ENCODE results near the gene TGFBI.

TGFBI gene

DNA sequence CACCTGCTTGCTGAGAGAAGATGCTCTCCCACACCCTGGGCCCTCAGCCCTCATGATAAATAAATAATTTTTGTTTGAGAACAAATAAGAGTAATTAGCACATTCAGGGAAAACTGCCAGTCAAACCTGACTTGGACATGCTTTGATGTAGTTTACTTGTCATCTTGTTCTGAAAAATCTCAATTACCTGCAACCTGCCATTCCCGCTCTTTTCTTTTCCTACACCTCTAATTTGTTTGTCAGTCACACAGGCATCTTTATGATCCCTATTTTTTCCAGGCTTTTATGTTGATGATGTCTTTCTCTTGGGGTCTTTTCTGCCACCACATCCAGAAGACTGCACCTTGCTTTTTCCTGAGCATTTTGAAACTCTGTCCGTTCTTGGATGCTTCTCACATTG, 28.6 kb upstream of the TGFBI start:
- Histone ChIP-seq H3K36me3 (ENCODE audit: control insufficient read depth in 5 of 5, insufficient read depth in 5 of 5, low read length in 5 of 5) (no peaks in the 10 kb centered on the region), H3K4me3 (ENCODE audit: low read depth in 1 of 5, low read length in 5 of 5) (no peak overlapping the region), H3K27me3 (ENCODE audit: control insufficient read depth in 5 of 5, insufficient read depth in 4 of 5, low read length in 5 of 5) (peaks cover 0 to 11% (median 0%) of the 10 kb centered on the region in 5 donors), H3K27ac (ENCODE audit: low read depth, low read length) (no peak overlapping the region), H3K4me1 (ENCODE audit: control insufficient read depth in 5 of 5, insufficient read depth in 5 of 5, low read length in 5 of 5) (peaks cover 0 to 19% (median 10%) of the 10 kb centered on the region in 5 donors), H3K9ac (ENCODE audit: low read length in 5 of 5) (no peak overlapping the region), H3K9me3 (ENCODE audit: control insufficient read depth in 5 of 5, low read length in 5 of 5) (no peaks in the 10 kb centered on the region)

DNA sequence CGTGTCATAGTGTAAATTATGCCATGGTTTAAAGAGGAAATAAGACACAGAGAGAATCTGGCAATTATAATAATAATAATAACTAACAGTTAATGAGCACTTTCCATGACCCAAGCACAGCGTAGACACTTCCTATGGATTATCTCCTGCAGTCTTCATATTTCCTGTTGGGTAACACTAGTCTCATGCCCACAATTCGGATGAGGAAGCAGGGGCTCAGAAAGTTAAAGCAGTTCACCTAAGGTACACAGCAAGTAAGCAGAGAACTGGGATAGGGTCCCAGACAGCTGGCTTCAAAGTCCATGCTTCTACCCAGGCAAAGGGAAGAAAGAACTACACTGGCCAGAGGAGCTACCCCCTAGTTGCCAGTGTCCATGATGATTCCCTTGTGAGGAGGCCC, 27.9 kb upstream of the TGFBI start:
- Histone ChIP-seq H3K4me3 (ENCODE audit: low read depth in 1 of 5, low read length in 5 of 5) (no peak overlapping the region), H3K9ac (ENCODE audit: low read length in 5 of 5) (no peak overlapping the region), H3K27me3 (ENCODE audit: control insufficient read depth in 5 of 5, insufficient read depth in 4 of 5, low read length in 5 of 5) (peaks cover 0 to 14% (median 0%) of the 10 kb centered on the region in 5 donors), H3K27ac (ENCODE audit: low read depth, low read length) (no peak overlapping the region), H3K36me3 (ENCODE audit: control insufficient read depth in 5 of 5, insufficient read depth in 5 of 5, low read length in 5 of 5) (no peaks in the 10 kb centered on the region), H3K4me1 (ENCODE audit: control insufficient read depth in 5 of 5, insufficient read depth in 5 of 5, low read length in 5 of 5) (peaks cover 0 to 18% (median 10%) of the 10 kb centered on the region in 5 donors), H3K9me3 (ENCODE audit: control insufficient read depth in 5 of 5, low read length in 5 of 5) (no peaks in the 10 kb centered on the region)

DNA sequence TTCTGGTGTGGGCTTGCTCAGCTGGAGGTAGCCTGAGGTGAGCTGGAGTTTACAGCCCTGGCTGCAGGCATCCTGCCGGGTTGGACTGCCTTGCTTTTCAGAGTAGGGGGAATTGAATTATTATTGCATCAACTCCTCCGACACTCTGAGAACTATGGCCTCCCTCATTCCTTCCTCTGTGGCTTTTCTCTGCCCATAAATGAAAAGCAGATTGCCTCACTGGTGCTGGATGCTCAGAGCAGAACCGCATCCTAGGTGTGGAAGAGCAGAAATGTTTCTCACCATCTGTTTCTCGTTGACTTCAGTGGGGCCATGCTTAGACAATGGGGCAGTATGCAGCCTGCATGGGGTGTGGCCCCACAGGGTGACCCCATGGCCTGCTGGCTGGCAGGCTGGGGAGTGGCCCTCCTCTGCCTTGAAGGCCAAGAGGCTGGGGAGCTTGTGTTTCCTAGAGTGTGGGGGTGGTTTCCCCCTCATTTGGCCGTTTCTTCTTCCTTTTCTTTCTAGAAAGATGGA, 27.3 kb upstream of the TGFBI start:
- no peak overlapping the region for H3K9ac ChIP-seq (ENCODE audit: low read length in 5 of 5)
- no peak overlapping the region for H3K27ac ChIP-seq (ENCODE audit: low read depth, low read length)
- H3K9me3 ChIP-seq (ENCODE audit: control insufficient read depth in 5 of 5, low read length in 5 of 5) = no peaks in the 10 kb centered on the region
- peaks cover 0 to 12% (median 10%) of the 10 kb centered on the region in 5 donors for H3K4me1 ChIP-seq (ENCODE audit: control insufficient read depth in 5 of 5, insufficient read depth in 5 of 5, low read length in 5 of 5)
- H3K27me3 ChIP-seq (ENCODE audit: control insufficient read depth in 5 of 5, insufficient read depth in 4 of 5, low read length in 5 of 5) = peaks cover 0 to 10% (median 0%) of the 10 kb centered on the region in 5 donors
- H3K4me3 ChIP-seq (ENCODE audit: low read depth in 1 of 5, low read length in 5 of 5) = no peak overlapping the region
- no peaks in the 10 kb centered on the region for H3K36me3 ChIP-seq (ENCODE audit: control insufficient read depth in 5 of 5, insufficient read depth in 5 of 5, low read length in 5 of 5)

DNA sequence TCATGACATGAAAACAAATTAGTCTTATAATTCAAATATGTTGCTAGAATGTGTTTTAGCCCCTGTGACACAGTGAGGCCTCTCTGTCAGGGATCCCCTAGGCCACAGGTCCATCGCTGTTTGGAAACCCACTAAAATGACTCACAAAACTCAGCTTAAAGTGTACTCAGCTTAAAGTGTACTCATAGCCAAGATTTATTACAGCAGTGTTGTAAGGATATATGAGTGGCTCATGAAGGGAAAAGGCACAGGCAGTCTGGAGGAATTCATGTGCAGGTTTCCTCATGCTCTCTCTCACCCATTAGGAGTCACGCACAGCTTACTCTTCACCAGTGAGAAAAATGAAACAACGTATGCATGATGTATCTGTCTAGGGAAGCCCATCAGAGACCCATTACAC, 24.4 kb upstream of the TGFBI start:
- H3K4me3 ChIP-seq (ENCODE audit: low read depth in 1 of 5, low read length in 5 of 5) = no peak overlapping the region
- H3K36me3 ChIP-seq (ENCODE audit: control insufficient read depth in 5 of 5, insufficient read depth in 5 of 5, low read length in 5 of 5) = no peaks in the 10 kb centered on the region
- H3K4me1 ChIP-seq (ENCODE audit: control insufficient read depth in 5 of 5, insufficient read depth in 5 of 5, low read length in 5 of 5) = peaks cover 0 to 15% (median 11%) of the 10 kb centered on the region in 5 donors
- H3K27ac ChIP-seq (ENCODE audit: low read depth, low read length) = no peak overlapping the region
- H3K9ac ChIP-seq (ENCODE audit: low read length in 5 of 5) = no peak overlapping the region
- no peaks in the 10 kb centered on the region for H3K9me3 ChIP-seq (ENCODE audit: control insufficient read depth in 5 of 5, low read length in 5 of 5)
- peaks cover 0 to 7% (median 0%) of the 10 kb centered on the region in 5 donors for H3K27me3 ChIP-seq (ENCODE audit: control insufficient read depth in 5 of 5, insufficient read depth in 4 of 5, low read length in 5 of 5)

GRCh38 chr5:136005476-136005875, 23.3 kb upstream of the TGFBI start:
- no peak overlapping the region for H3K27ac ChIP-seq (ENCODE audit: low read depth, low read length)
- no peaks in the 10 kb centered on the region for H3K36me3 ChIP-seq (ENCODE audit: control insufficient read depth in 5 of 5, insufficient read depth in 5 of 5, low read length in 5 of 5)
- H3K4me3 ChIP-seq (ENCODE audit: low read depth in 1 of 5, low read length in 5 of 5) = no peak overlapping the region
- H3K27me3 ChIP-seq (ENCODE audit: control insufficient read depth in 5 of 5, insufficient read depth in 4 of 5, low read length in 5 of 5) = peaks cover 0 to 7% (median 0%) of the 10 kb centered on the region in 5 donors
- H3K4me1 ChIP-seq (ENCODE audit: control insufficient read depth in 5 of 5, insufficient read depth in 5 of 5, low read length in 5 of 5) = peaks cover 0 to 15% (median 7%) of the 10 kb centered on the region in 5 donors
- no peak overlapping the region for H3K9ac ChIP-seq (ENCODE audit: low read length in 5 of 5)
- H3K9me3 ChIP-seq (ENCODE audit: control insufficient read depth in 5 of 5, low read length in 5 of 5) = no peaks in the 10 kb centered on the region

- peaks cover 0 to 13% (median 6%) of the 10 kb centered on the region in 5 donors for H3K4me1 ChIP-seq (ENCODE audit: control insufficient read depth in 5 of 5, insufficient read depth in 5 of 5, low read length in 5 of 5)
- H3K27me3 ChIP-seq (ENCODE audit: control insufficient read depth in 5 of 5, insufficient read depth in 4 of 5, low read length in 5 of 5) = peaks cover 0 to 7% (median 0%) of the 10 kb centered on the region in 5 donors
- H3K4me3 ChIP-seq (ENCODE audit: low read depth in 1 of 5, low read length in 5 of 5) = no peak overlapping the region
- no peaks in the 10 kb centered on the region for H3K9me3 ChIP-seq (ENCODE audit: control insufficient read depth in 5 of 5, low read length in 5 of 5)
- no peak overlapping the region for H3K27ac ChIP-seq (ENCODE audit: low read depth, low read length)
- H3K9ac ChIP-seq (ENCODE audit: low read length in 5 of 5) = no peak overlapping the region
- no peaks in the 10 kb centered on the region for H3K36me3 ChIP-seq (ENCODE audit: control insufficient read depth in 5 of 5, insufficient read depth in 5 of 5, low read length in 5 of 5)
Measured at GRCh38 chr5:136006164-136006563, 22.6 kb upstream of the TGFBI start.

DNA sequence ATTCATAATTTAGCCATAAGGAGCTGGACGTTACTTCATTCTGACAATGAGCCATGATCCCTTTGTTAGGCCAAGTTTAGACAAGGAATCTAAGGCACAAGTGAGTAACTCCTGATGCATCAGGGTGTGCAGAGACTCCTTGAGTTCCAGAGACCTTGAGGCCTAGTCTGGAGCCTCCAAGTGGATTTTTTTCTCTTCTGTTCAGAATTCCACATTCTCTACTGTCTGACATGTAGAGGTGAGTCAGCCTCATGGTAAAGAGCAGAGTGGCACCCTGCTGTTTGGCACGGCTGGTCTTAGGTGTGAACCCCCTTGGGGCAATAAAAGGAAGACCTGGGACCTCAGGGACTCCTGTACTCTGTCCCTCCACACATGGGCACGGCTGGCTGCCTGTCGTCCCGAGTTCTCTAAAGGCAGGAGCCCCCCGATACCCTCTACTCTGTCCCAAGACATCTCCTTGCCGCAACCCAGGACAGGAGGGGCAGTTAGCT, 22.0 kb upstream of the TGFBI start:
- Histone ChIP-seq H3K4me3 (ENCODE audit: low read depth in 1 of 5, low read length in 5 of 5) (no peak overlapping the region), H3K36me3 (ENCODE audit: control insufficient read depth in 5 of 5, insufficient read depth in 5 of 5, low read length in 5 of 5) (no peaks in the 10 kb centered on the region), H3K9me3 (ENCODE audit: control insufficient read depth in 5 of 5, low read length in 5 of 5) (no peaks in the 10 kb centered on the region), H3K4me1 (ENCODE audit: control insufficient read depth in 5 of 5, insufficient read depth in 5 of 5, low read length in 5 of 5) (peaks cover 0 to 11% (median 3%) of the 10 kb centered on the region in 5 donors), H3K27ac (ENCODE audit: low read depth, low read length) (no peak overlapping the region), H3K27me3 (ENCODE audit: control insufficient read depth in 5 of 5, insufficient read depth in 4 of 5, low read length in 5 of 5) (peaks cover 0 to 3% (median 0%) of the 10 kb centered on the region in 5 donors), H3K9ac (ENCODE audit: low read length in 5 of 5) (no peak overlapping the region)

- H3K4me3 ChIP-seq (ENCODE audit: low read depth in 1 of 5, low read length in 5 of 5) = no peak overlapping the region
- peaks cover under 1 to 15% (median 8%) of the 10 kb centered on the region in 5 donors for H3K4me1 ChIP-seq (ENCODE audit: control insufficient read depth in 5 of 5, insufficient read depth in 5 of 5, low read length in 5 of 5)
- no peaks in the 10 kb centered on the region for H3K36me3 ChIP-seq (ENCODE audit: control insufficient read depth in 5 of 5, insufficient read depth in 5 of 5, low read length in 5 of 5)
- peaks cover 0 to 3% (median 0%) of the 10 kb centered on the region in 5 donors for H3K27me3 ChIP-seq (ENCODE audit: control insufficient read depth in 5 of 5, insufficient read depth in 4 of 5, low read length in 5 of 5)
- H3K27ac ChIP-seq (ENCODE audit: low read depth, low read length) = no peak overlapping the region
- H3K9me3 ChIP-seq (ENCODE audit: control insufficient read depth in 5 of 5, low read length in 5 of 5) = no peaks in the 10 kb centered on the region
- no peak overlapping the region for H3K9ac ChIP-seq (ENCODE audit: low read length in 5 of 5)
Measured at GRCh38 chr5:136007271-136007670, 21.5 kb upstream of the TGFBI start.

DNA sequence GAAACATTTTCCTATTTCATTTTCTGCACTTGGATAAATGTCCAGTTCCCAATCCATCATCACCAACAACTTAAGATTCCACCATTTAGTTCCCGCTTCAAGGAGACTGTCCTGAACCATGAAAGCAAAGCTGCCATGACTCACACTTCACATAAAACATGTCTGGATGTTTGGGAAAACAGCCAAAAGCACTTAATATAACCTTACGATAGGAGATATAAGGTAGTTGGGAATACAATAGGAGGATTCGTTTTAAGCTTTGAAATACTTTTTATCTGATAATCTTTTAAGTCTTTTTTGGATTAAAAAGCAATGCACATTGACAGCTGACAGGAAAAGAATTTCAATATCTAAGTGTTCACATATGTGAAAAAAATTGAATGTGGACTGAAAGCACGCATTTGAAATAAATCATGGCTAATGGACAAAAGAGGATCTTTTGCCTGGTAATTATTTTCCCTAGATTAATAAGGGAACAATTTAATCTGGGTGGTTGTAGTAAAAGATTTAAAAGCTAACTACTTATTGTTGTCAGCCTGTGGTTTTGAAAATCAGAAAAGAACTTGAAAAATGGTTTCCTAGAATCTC, 17.3 kb upstream of the TGFBI start:
- Histone ChIP-seq H3K36me3 (ENCODE audit: control insufficient read depth in 5 of 5, insufficient read depth in 5 of 5, low read length in 5 of 5) (no peaks in the 10 kb centered on the region), H3K4me1 (ENCODE audit: control insufficient read depth in 5 of 5, insufficient read depth in 5 of 5, low read length in 5 of 5) (peaks cover 3 to 32% (median 22%) of the 10 kb centered on the region in 5 donors), H3K27ac (ENCODE audit: low read depth, low read length) (no peak overlapping the region), H3K27me3 (ENCODE audit: control insufficient read depth in 5 of 5, insufficient read depth in 4 of 5, low read length in 5 of 5) (no peaks in the 10 kb centered on the region), H3K9ac (ENCODE audit: low read length in 5 of 5) (no peak overlapping the region), H3K4me3 (ENCODE audit: low read depth in 1 of 5, low read length in 5 of 5) (no peak overlapping the region), H3K9me3 (ENCODE audit: control insufficient read depth in 5 of 5, low read length in 5 of 5) (no peaks in the 10 kb centered on the region)

DNA sequence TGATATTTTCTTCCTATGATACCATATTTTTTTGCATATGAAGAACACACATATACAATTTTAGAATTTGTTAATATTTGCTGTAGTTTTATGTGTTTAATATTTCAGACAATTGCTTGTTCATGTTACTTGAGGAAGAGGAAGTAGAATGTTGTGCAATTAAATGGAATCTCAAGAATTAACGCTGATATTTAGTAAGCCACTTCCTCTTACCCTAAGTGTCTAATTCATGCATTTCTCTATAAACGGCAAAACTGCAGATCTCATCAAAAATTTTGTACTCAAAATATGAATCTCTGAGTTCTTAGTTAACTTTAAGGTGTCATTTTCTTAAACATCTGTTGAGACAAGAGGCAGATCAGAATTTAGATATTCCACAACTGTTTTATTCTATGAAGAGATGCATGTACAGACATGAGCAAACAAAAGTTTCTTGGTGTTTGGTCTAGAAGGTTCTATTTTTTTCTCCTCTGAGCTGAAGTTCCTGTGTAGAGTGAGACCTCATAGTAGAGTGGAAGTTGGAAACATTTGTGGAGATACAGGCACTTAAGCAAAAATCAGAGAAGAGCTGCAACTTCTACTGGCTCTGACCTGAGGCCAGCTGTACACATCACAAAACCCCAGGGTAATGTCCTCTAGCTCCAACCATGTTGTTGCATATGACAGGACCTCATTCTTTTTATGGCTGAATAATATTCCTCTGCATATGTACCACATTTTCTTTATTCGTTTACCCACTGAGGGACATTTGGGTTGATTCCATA, 16.6 kb upstream of the TGFBI start:
- no peaks in the 10 kb centered on the region for H3K36me3 ChIP-seq (ENCODE audit: control insufficient read depth in 5 of 5, insufficient read depth in 5 of 5, low read length in 5 of 5)
- H3K4me3 ChIP-seq (ENCODE audit: low read depth in 1 of 5, low read length in 5 of 5) = no peak overlapping the region
- H3K9me3 ChIP-seq (ENCODE audit: control insufficient read depth in 5 of 5, low read length in 5 of 5) = no peaks in the 10 kb centered on the region
- H3K9ac ChIP-seq (ENCODE audit: low read length in 5 of 5) = no peak overlapping the region
- no peak overlapping the region for H3K27ac ChIP-seq (ENCODE audit: low read depth, low read length)
- H3K27me3 ChIP-seq (ENCODE audit: control insufficient read depth in 5 of 5, insufficient read depth in 4 of 5, low read length in 5 of 5) = no peaks in the 10 kb centered on the region
- peaks cover 3 to 32% (median 23%) of the 10 kb centered on the region in 5 donors for H3K4me1 ChIP-seq (ENCODE audit: control insufficient read depth in 5 of 5, insufficient read depth in 5 of 5, low read length in 5 of 5)
